ENCODE data around the gene ILDR1. TPM values are rescaled to one million over a fixed set of nuclear protein-coding genes. Genes with fewer than 3 reads are reported as not detected.

Gene ILDR1
- total and polyA plus RNA-seq, 2 of the 8 experiments (the other 6 are each of a cell fraction or from before 2014, with no cell fraction given): 1.8 TPM

DNA sequence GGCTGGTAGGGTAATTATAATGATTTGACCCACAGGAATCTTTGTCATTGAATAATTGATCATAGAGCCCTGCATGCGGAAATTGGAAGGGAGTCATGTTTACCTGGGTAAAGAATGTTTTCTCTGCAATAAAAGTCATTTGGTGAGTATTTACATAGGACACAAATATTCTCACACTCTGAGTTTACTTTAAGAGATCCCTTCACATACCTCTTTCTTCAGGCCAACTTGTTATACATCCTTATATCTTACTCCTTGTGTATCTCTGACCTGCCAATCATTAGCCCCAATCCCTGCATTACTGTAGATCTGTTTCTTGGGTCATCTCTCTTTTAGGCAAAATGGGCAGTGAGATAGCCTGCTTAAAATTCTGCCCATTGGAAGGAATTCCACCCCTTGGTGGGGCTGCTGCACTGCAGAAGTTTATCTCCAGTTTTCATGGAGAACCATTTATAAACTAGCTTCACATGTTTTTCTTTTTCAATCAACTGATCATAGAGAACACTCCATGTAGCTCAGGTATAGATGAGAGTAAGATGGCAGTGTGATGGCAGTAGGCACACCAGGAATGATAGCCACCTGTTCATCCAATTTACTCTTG, 46.2 kb downstream of the ILDR1 start (continued):
- TF ChIP-seq, protein P1, sequence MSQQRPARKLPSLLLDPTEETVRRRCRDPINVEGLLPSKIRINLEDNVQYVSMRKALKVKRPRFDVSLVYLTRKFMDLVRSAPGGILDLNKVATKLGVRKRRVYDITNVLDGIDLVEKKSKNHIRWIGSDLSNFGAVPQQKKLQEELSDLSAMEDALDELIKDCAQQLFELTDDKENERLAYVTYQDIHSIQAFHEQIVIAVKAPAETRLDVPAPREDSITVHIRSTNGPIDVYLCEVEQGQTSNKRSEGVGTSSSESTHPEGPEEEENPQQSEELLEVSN (IDR thresholded peaks at IDR 0.05): no peak
- no peak for TF ChIP-seq POLR2A (IDR thresholded peaks at IDR 0.05; ENCODE audit: control extremely low read depth in 1 of 2, low read depth in 2 of 2, low read length in 2 of 2)
- no peak for TF ChIP-seq SUZ12 (IDR thresholded peaks at IDR 0.05; ENCODE audit: low read length)
- no peak for TF ChIP-seq BCL11A (IDR thresholded peaks at IDR 0.05; ENCODE audit: low read depth in 2 of 2, low read length in 2 of 2)

Measured in H1 (cell line).